ENCODE data around the gene GPR63. TPM values are rescaled to one million over a fixed set of nuclear protein-coding genes. Genes with fewer than 3 reads are reported as not detected.

The GPR63 gene
- 5.2 and 5.9 TPM in 2 replicates for total RNA-seq (2021)
- long read RNA-seq, full-length matches to known transcripts, result 19 of 26 reads
- long read RNA-seq, partial matches to known transcripts, result 0 of 26 reads
- long read RNA-seq, other reads (novel, unspliced or antisense), result 7 of 26 reads

- no CpG with 5 or more reads among the region's 80 CpGs for WGBS (ENCODE audit: extremely low coverage, insufficient read length, low lambda C conversion rate)
- H2BK120ac ChIP-seq (ENCODE audit: low read depth, low read length, poor library complexity, severe bottlenecking), result no peak within 1 kb of the TSS
- H3K4me1 Mint-ChIP-seq, result peaks cover 34 to 36% of the 10 kb centered on the region in 2 experiments
Measured at GRCh38 chr6:96837081-96837971, at the start of gene GPR63. Gene GPR63 (minus strand): TSS chr6:96837477. CDS start chr6:96799731, 37,746 bp downstream.

More at GRCh38 chr6:96837081-96837971, at the start of gene GPR63:
- H3K23ac ChIP-seq (ENCODE audit: insufficient read length, low read depth, low read length), result no peak within 1 kb of the TSS
- peaks cover 12% of the 10 kb centered on the region for H3K23me2 ChIP-seq (ENCODE audit: insufficient read length, low read depth, low read length, poor library complexity, severe bottlenecking)
- TF ChIP-seq CTCF (conservative IDR thresholded peaks at IDR 0.05), result no peak
- H2BK20ac ChIP-seq (ENCODE audit: low read depth, low read length, poor library complexity, severe bottlenecking), result no peak within 1 kb of the TSS
- Mint-ChIP-seq H3K4me3 (peak within 1 kb of the TSS; percentile 95 to 99), H3K27me3 (ENCODE audit: low read depth) (peaks cover 24% of the 10 kb centered on the region), H3K36me3 (ENCODE audit: insufficient read depth in 1 of 3, low read depth in 3 of 3) (peaks cover 0 to 4% (median 0%) of the 10 kb centered on the region in 3 experiments; a peak in 2 of 7 replicates), H3K9me3 (no peaks in the 10 kb centered on the region), H3K27ac (peak within 1 kb of the TSS; percentile 81 to 98 (median 96))
- H2BK12ac ChIP-seq (ENCODE audit: insufficient read length, low read depth, low read length), result no peak within 1 kb of the TSS
- no peaks in the 10 kb centered on the region for H3K9me3 ChIP-seq (ENCODE audit: control insufficient read depth, low read depth, low read length)
- H3K14ac ChIP-seq (ENCODE audit: insufficient read depth, low read length), result peak within 1 kb of the TSS; percentile 99
- no peaks in the 10 kb centered on the region for H4K20me1 ChIP-seq (ENCODE audit: control insufficient read depth, insufficient read depth, insufficient read length)
- no peak within 1 kb of the TSS for H2BK5ac ChIP-seq (ENCODE audit: insufficient read length, low read length)
- peak within 1 kb of the TSS; percentile 80 for H3K4me2 ChIP-seq (ENCODE audit: insufficient read depth, insufficient read length, low read length)
- peak within 1 kb of the TSS; percentile 97 for H3K9ac ChIP-seq (ENCODE audit: extremely low read depth, insufficient read length, low read length)
- H3T11ph ChIP-seq (ENCODE audit: low read length), result no peak within 1 kb of the TSS
- peak within 1 kb of the TSS; percentile 98 for H3K18ac ChIP-seq (ENCODE audit: insufficient read length, low read depth, low read length)
- DNase-seq, result peak; percentile 89
- no peak within 1 kb of the TSS for H3K27ac ChIP-seq (ENCODE audit: insufficient read length, low read depth, low read length)
- H3K4me1 ChIP-seq (ENCODE audit: insufficient read depth, low read length), result no peaks in the 10 kb centered on the region; the same call in 1 of the 2 replicates
- H3K79me2 ChIP-seq (ENCODE audit: insufficient read depth, low read length), result peaks cover 2% of the 10 kb centered on the region; the same call in 1 of the 2 replicates
- no peak within 1 kb of the TSS for H4K8ac ChIP-seq (replicated peaks; ENCODE audit: insufficient read length, low read depth, low read length)
- H4K5ac ChIP-seq (ENCODE audit: insufficient read length, low read depth, low read length), result peak within 1 kb of the TSS; percentile 67
- H4K91ac ChIP-seq (ENCODE audit: insufficient read length, low read depth, low read length), result no peak within 1 kb of the TSS
- H2AFZ ChIP-seq (ENCODE audit: low read length), result peak within 1 kb of the TSS; percentile 24
- H3K27me3 ChIP-seq (ENCODE audit: insufficient read depth, low read length), result peaks cover 7% of the 10 kb centered on the region
- H3K56ac ChIP-seq (ENCODE audit: insufficient read length, low read depth, low read length), result no peak within 1 kb of the TSS
- no peak within 1 kb of the TSS for H3K4ac ChIP-seq (ENCODE audit: low read depth, low read length)
- no peak within 1 kb of the TSS for H2AK5ac ChIP-seq (ENCODE audit: insufficient read length, low read length)
- H3K79me1 ChIP-seq (ENCODE audit: insufficient read depth, low read depth, low read length, poor library complexity, severe bottlenecking), result peaks cover 2% of the 10 kb centered on the region
- no peak within 1 kb of the TSS for H2BK15ac ChIP-seq (ENCODE audit: low read depth, low read length)
